Stimulated activated CD8-positive, alpha-beta memory T cell treated with anti-CD3 and anti-CD28 coated beads, Interleukin-7, amount 100 ng/mL, for 1 hour (primary cell): ENCODE data around the gene VARS1.
"Not testable (repeated sequence)": the region's sequence is repeated elsewhere in the genome, so short reads cannot be mapped to it uniquely, and the experiment has no call there.

Source experiments
- DNase-seq, 2 donors: peaks; one replicate each; pipeline ENCODE4 v3.0.0-alpha.2; 2020; ENCODE audit warnings: low read depth in 2 of 2

Gene VARS1

GRCh38 chr6:31794294-31794865 lies 1.2 kb downstream of the VARS1 start:
- DNase-seq, result no peak

GRCh38 chr6:31793927-31794245 lies 1.7 kb downstream of the VARS1 start:
- not testable (repeated sequence) for DNase-seq

- DNase-seq, result no peak
These were observed 2.8 kb downstream of the VARS1 start for GRCh38 chr6:31792761-31793171.

- DNase-seq, result no peak
These were observed 3.5 kb downstream of the VARS1 start for GRCh38 chr6:31792090-31792374.

- no peak for DNase-seq
These were observed 4.0 kb downstream of the VARS1 start for GRCh38 chr6:31791324-31792089.

GRCh38 chr6:31785475-31785874 lies 10.1 kb downstream of the VARS1 start:
- no peak for DNase-seq

- DNase-seq, result no peak
These were observed 11.2 kb downstream of the VARS1 start for GRCh38 chr6:31784098-31784925.

GRCh38 chr6:31782126-31782855 lies 13.3 kb downstream of the VARS1 start:
- no peak for DNase-seq

- DNase-seq, result no peak
These were observed 14.1 kb downstream of the VARS1 start for GRCh38 chr6:31781244-31782125.

- DNase-seq, result no peak
These were observed 14.9 kb downstream of the VARS1 start for GRCh38 chr6:31780507-31781243.

- DNase-seq, result no peak
These were observed 15.6 kb downstream of the VARS1 start for GRCh38 chr6:31779908-31780307.

- DNase-seq, result no peak
These were observed 16.3 kb downstream of the VARS1 start for GRCh38 chr6:31778999-31779885.

- DNase-seq, result no peak
These were observed 17.4 kb downstream of the VARS1 start for GRCh38 chr6:31778193-31778592.

- no peak for DNase-seq
These were observed 17.9 kb downstream of the VARS1 start for GRCh38 chr6:31777667-31778050.

- peak; percentile 19 to 37 for DNase-seq
These were observed 18.4 kb downstream of the VARS1 start, which contains the start of gene VWA7 for GRCh38 chr6:31776989-31777666. TSS of gene VWA7 (minus strand) at chr6:31777328. CDS start at chr6:31776779, 549 bp downstream.

GRCh38 chr6:31776485-31776988 lies 19.0 kb downstream of the VARS1 start:
- no peak for DNase-seq

GRCh38 chr6:31775633-31776484 lies 19.7 kb downstream of the VARS1 start:
- DNase-seq, result no peak

- no peak for DNase-seq
These were observed 20.4 kb downstream of the VARS1 start for GRCh38 chr6:31775184-31775583.
